Measurements from ENCODE around the gene NR3C2. TPM values are rescaled to one million over a fixed set of nuclear protein-coding genes. Genes with fewer than 3 reads are reported as not detected.

NR3C2 gene
- total RNA-seq, 2 experiments from 2014 or later = 6.1 to 6.4 TPM

DNA sequence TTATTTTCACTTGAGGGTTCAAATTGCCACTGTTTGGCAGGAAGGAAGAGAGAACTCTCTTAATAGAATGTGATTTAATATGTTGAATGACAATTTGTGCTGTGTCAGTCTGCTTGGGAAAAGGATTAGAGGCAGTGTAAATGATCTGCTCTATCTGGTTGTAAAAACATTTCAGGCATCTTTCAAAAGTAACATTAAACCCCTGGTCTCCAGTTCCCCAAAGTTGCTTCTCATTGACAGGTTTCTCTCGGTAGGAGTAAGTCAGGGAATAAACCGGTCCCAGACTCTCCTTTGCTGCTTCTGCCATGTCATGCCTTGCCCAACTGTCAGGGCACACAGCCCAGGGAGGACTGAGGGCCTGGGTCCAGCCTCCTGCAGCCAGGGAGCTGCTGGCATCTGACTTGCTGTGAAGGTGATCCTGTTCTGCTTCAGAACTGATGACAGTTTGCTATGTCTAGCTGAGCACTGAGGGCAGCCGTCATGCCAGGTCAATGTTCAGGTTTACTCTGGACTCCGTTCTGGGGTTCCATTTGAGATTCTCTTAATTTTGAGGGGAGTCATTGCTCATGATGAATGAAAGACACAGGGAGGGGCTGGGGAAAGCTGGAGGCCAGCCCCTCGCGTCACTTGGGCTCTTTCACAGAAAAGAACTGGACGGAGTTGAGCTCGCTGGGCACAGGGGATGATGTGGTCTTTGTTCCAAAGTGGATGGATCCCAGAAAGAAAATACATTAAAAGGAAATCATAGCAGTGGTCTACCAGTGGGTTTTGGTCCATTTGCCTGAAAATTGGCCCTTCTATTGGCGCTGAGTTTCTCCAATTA, 397.9 kb downstream of the NR3C2 start:
- peaks cover under 1% of the 10 kb centered on the region for H3K36me3 Mint-ChIP-seq (ENCODE audit: low read depth)
- H3K9me3 Mint-ChIP-seq = no peaks in the 10 kb centered on the region
- H3K4me1 Mint-ChIP-seq (ENCODE audit: low read depth) = peaks cover 15% of the 10 kb centered on the region
- TF ChIP-seq, protein P1, sequence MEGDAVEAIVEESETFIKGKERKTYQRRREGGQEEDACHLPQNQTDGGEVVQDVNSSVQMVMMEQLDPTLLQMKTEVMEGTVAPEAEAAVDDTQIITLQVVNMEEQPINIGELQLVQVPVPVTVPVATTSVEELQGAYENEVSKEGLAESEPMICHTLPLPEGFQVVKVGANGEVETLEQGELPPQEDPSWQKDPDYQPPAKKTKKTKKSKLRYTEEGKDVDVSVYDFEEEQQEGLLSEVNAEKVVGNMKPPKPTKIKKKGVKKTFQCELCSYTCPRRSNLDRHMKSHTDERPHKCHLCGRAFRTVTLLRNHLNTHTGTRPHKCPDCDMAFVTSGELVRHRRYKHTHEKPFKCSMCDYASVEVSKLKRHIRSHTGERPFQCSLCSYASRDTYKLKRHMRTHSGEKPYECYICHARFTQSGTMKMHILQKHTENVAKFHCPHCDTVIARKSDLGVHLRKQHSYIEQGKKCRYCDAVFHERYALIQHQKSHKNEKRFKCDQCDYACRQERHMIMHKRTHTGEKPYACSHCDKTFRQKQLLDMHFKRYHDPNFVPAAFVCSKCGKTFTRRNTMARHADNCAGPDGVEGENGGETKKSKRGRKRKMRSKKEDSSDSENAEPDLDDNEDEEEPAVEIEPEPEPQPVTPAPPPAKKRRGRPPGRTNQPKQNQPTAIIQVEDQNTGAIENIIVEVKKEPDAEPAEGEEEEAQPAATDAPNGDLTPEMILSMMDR (IDR thresholded peaks at IDR 0.05) = no peak
- no peak overlapping the region for H3K4me3 Mint-ChIP-seq
- intact Hi-C loops (cut with micrococcal nuclease) = no loop called here
- no peak for ATAC-seq
- POLR2A ChIA-PET = interaction anchor here (1.6 kb wide), 1 partner anchor 12 kb away, joined by 4 read pairs; no protein-coding TSS in a partner anchor
- H3K27ac Mint-ChIP-seq = no peak overlapping the region
- CTCF ChIA-PET = interaction anchor here (0.8 to 2.6 kb wide), 4 partner anchors 13 to 122 kb away, joined by 3 to 12 read pairs (median 3); no protein-coding TSS in a partner anchor
- no peaks in the 10 kb centered on the region for H3K27me3 Mint-ChIP-seq
- no peak for DNase-seq

DNA sequence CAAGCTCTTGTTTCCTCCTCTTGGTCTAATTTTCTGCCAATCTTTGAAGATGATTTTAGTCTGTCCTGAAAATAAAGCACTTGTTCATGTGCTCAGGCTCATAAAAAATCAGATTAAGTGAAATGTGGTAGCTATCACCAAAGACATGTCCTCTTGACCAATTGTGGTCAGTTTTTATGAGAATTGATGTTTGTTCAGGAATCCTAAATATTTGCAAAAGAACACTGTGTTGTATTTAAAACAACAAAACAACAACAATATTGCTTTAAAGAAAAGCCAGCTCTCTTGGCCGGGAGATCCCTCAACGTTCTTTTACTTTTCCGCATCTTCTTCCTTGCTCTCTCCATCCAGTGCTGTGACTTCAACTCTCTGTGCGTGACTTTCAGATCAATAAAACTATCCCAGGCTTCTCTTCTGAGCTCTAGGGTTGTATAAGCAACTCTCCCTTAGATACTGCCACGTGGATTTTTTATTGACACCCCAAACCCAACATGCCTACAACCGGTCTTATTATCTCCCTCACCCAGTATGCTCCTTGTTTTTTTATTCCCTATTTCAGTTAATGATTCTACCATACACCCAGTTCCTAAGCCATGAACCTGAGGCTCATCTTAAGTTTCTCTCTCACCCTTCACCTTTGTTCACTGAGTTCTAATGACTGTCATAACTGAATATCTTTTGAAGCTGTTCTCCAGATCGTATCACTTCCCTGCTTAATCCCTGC, 400.4 kb downstream of the NR3C2 start:
- peaks cover 3% of the 10 kb centered on the region for H3K9me3 Mint-ChIP-seq
- intact Hi-C loops (cut with micrococcal nuclease) = no loop called here
- H3K36me3 Mint-ChIP-seq (ENCODE audit: low read depth) = no peaks in the 10 kb centered on the region
- H3K27ac Mint-ChIP-seq = no peak overlapping the region
- TF ChIP-seq, protein P1 (IDR thresholded peaks at IDR 0.05) = no peak
- DNase-seq = no peak
- H3K27me3 Mint-ChIP-seq = no peaks in the 10 kb centered on the region
- peaks cover 14% of the 10 kb centered on the region for H3K4me1 Mint-ChIP-seq (ENCODE audit: low read depth)
- ATAC-seq = no peak
- ChIA-PET CTCF (interaction anchor here (0.7 to 1.7 kb wide), 4 partner anchors 11 to 174 kb away, joined by 3 to 4 read pairs (median 4); no protein-coding TSS in a partner anchor), POLR2A (no interaction called here)
- no peak overlapping the region for H3K4me3 Mint-ChIP-seq

DNA sequence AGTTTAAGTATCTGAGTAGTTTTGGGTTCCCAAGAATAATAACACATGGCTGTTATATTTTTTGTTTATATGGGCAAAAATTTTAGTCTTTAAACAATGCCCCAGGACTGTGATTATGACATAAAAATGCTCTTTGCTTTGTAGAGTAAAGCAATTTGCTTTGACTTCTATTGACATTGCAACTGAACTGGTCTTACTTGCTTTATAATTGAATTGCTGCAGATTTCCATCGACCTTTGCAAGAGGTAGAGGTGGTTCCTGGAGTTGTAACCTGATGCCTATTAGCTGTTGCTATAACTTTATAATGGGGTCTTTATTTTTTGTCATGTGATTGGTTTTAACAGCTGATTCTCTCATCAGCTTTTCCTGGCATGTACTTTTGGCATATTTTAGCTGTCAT, 407.4 kb downstream of the NR3C2 start:
- Mint-ChIP-seq H3K9me3 (peaks cover 10% of the 10 kb centered on the region), H3K4me1 (ENCODE audit: low read depth) (peaks cover 4% of the 10 kb centered on the region), H3K36me3 (ENCODE audit: low read depth) (no peaks in the 10 kb centered on the region), H3K4me3 (no peak overlapping the region), H3K27me3 (no peaks in the 10 kb centered on the region), H3K27ac (no peak overlapping the region)
- intact Hi-C loops (cut with micrococcal nuclease) = no loop called here
- no peak for ATAC-seq
- POLR2A ChIA-PET = no interaction called here
- CTCF ChIA-PET = interaction anchor here (1.3 kb wide), 1 partner anchor 13 kb away, joined by 5 read pairs; no protein-coding TSS in a partner anchor
- TF ChIP-seq, protein P1 (IDR thresholded peaks at IDR 0.05) = no peak
- no peak for DNase-seq

DNA sequence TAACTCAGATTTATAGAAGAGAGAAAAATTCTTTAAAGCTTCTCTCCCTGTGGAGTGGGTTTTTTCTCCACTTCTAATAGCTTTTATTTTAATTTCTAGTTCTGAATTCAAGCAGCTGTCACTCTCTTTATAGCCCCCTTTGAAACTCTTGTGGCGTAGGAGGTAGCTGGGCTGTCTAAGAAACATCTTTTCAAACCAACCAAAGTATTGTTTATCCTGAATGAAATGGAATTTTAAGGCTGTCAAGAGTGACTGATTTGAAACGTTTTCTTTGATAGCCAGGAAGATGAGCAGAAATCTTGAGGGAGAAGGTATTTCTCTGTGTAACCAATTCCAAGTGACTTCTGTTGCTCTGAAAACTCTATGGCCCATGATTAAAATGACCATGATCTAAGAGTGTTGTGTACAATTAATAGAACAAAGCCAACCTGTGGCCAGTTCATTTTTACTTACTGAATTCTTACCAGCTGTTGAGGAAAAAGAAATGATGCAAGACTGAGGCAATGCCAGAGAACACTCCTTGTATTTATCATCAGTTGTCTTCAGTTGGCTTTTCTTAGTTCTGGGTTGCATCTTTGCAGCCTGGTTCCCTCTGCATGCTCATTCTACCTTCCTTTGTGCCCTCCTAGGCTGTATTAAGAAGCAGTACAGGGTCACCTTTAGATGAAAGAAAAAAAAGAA, 411.9 kb downstream of the NR3C2 start:
- Mint-ChIP-seq H3K4me3 (no peak overlapping the region), H3K27me3 (no peaks in the 10 kb centered on the region), H3K36me3 (ENCODE audit: low read depth) (no peaks in the 10 kb centered on the region), H3K9me3 (peaks cover 5% of the 10 kb centered on the region), H3K27ac (no peak overlapping the region), H3K4me1 (ENCODE audit: low read depth) (no peaks in the 10 kb centered on the region)
- ChIA-PET POLR2A (no interaction called here), CTCF (no interaction called here)
- no peak for DNase-seq
- no peak for ATAC-seq
- TF ChIP-seq, protein P1 (IDR thresholded peaks at IDR 0.05) = no peak
- intact Hi-C loops (cut with micrococcal nuclease) = no loop called here
